Osteocyte (in vitro differentiated cells): Measurements from ENCODE around the gene FLRT3. TPM values are rescaled to one million over a fixed set of nuclear protein-coding genes. Genes with fewer than 3 reads are reported as not detected.

Experiments
- DNase-seq: peaks from one replicate; pipeline ENCODE4 v3.0.0; 2021; ENCODE audit warnings: mixed read lengths; ENCODE audit not compliant: unreplicated experiment; ENCODE audit errors: extremely low spot score
- H3K27ac Mint-ChIP-seq: one replicate; pipeline ENCODE4 v1.8.0; 2021; ENCODE audit warnings: mild to moderate bottlenecking, mixed read lengths; ENCODE audit not compliant: unreplicated experiment
- H3K27me3 Mint-ChIP-seq: one replicate; pipeline ENCODE4 v1.8.0; 2021; ENCODE audit warnings: mixed read lengths; ENCODE audit not compliant: unreplicated experiment
- H3K36me3 Mint-ChIP-seq: one replicate; pipeline ENCODE4 v1.8.0; 2021; ENCODE audit warnings: mixed read lengths; ENCODE audit not compliant: unreplicated experiment
- H3K4me1 Mint-ChIP-seq: one replicate; pipeline ENCODE4 v1.8.0; 2021; ENCODE audit warnings: mixed read lengths; ENCODE audit not compliant: unreplicated experiment
- H3K4me3 Mint-ChIP-seq: one replicate; pipeline ENCODE4 v1.8.0; 2021; ENCODE audit warnings: mild to moderate bottlenecking, moderate library complexity, mixed read lengths; ENCODE audit not compliant: unreplicated experiment
- H3K9me3 Mint-ChIP-seq: one replicate; pipeline ENCODE4 v1.8.0; 2021; ENCODE audit warnings: mixed read lengths; ENCODE audit not compliant: unreplicated experiment
- total RNA-seq: library from RNA; stranded (reverse); gene quantifications from 2 replicates; pipeline ENCODE4 v1.2.1, GENCODE V29; 2021
- TF ChIP-seq, protein P1 (sequence below): fragments of 200-600 bp; sonication (generic); IDR thresholded peaks from 2 replicates; pipeline ENCODE4 v1.5.0; 2021; ENCODE audit warnings: antibody characterized with exemption, mild to moderate bottlenecking, moderate library complexity

Gene FLRT3
- total RNA-seq, 1 donor from 2014 or later, result 0.40 TPM

- H3K9me3 Mint-ChIP-seq, result no peaks in the 10 kb centered on the region
- TF ChIP-seq, protein P1, sequence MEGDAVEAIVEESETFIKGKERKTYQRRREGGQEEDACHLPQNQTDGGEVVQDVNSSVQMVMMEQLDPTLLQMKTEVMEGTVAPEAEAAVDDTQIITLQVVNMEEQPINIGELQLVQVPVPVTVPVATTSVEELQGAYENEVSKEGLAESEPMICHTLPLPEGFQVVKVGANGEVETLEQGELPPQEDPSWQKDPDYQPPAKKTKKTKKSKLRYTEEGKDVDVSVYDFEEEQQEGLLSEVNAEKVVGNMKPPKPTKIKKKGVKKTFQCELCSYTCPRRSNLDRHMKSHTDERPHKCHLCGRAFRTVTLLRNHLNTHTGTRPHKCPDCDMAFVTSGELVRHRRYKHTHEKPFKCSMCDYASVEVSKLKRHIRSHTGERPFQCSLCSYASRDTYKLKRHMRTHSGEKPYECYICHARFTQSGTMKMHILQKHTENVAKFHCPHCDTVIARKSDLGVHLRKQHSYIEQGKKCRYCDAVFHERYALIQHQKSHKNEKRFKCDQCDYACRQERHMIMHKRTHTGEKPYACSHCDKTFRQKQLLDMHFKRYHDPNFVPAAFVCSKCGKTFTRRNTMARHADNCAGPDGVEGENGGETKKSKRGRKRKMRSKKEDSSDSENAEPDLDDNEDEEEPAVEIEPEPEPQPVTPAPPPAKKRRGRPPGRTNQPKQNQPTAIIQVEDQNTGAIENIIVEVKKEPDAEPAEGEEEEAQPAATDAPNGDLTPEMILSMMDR, result no peak
- no peaks in the 10 kb centered on the region for H3K27me3 Mint-ChIP-seq
- no peak for DNase-seq
- no peak overlapping the region for H3K27ac Mint-ChIP-seq
- H3K4me3 Mint-ChIP-seq, result no peak overlapping the region
- H3K36me3 Mint-ChIP-seq, result no peaks in the 10 kb centered on the region
- no peaks in the 10 kb centered on the region for H3K4me1 Mint-ChIP-seq
Observed at GRCh38 chr20:14295770-14296309, 41.6 kb downstream of the FLRT3 start.

GRCh38 chr20:14295238-14295637 is 42.2 kb downstream of the FLRT3 start:
- Mint-ChIP-seq H3K27ac (no peak overlapping the region), H3K4me3 (no peak overlapping the region), H3K9me3 (no peaks in the 10 kb centered on the region), H3K36me3 (no peaks in the 10 kb centered on the region), H3K27me3 (no peaks in the 10 kb centered on the region), H3K4me1 (no peaks in the 10 kb centered on the region)
- no peak for DNase-seq
- TF ChIP-seq, protein P1, result no peak

- Mint-ChIP-seq H3K27me3 (no peaks in the 10 kb centered on the region), H3K4me3 (no peak overlapping the region), H3K36me3 (no peaks in the 10 kb centered on the region), H3K4me1 (no peaks in the 10 kb centered on the region), H3K27ac (no peak overlapping the region), H3K9me3 (no peaks in the 10 kb centered on the region)
- TF ChIP-seq, protein P1, result no peak
- no peak for DNase-seq
Observed at GRCh38 chr20:14291502-14291901, 45.9 kb downstream of the FLRT3 start.

GRCh38 chr20:14288341-14289330 is 48.8 kb downstream of the FLRT3 start:
- Mint-ChIP-seq H3K4me3 (no peak overlapping the region), H3K36me3 (no peaks in the 10 kb centered on the region), H3K9me3 (no peaks in the 10 kb centered on the region), H3K27ac (no peak overlapping the region), H3K27me3 (no peaks in the 10 kb centered on the region), H3K4me1 (no peaks in the 10 kb centered on the region)
- TF ChIP-seq, protein P1, result no peak
- no peak for DNase-seq

- no peaks in the 10 kb centered on the region for H3K9me3 Mint-ChIP-seq
- H3K36me3 Mint-ChIP-seq, result no peaks in the 10 kb centered on the region
- H3K27me3 Mint-ChIP-seq, result no peaks in the 10 kb centered on the region
- no peak overlapping the region for H3K4me3 Mint-ChIP-seq
- DNase-seq, result no peak
- TF ChIP-seq, protein P1, result no peak
- no peaks in the 10 kb centered on the region for H3K4me1 Mint-ChIP-seq
- H3K27ac Mint-ChIP-seq, result no peak overlapping the region
Observed at GRCh38 chr20:14284443-14284842, 53.0 kb downstream of the FLRT3 start.
